Endothelial cell of umbilical vein (primary cell): ENCODE results near the gene ZNF446. TPM values are rescaled to one million over a fixed set of nuclear protein-coding genes. Genes with fewer than 3 reads are reported as not detected.
"Not testable (repeated sequence)": the region's sequence is repeated elsewhere in the genome, so short reads cannot be mapped to it uniquely, and the experiment has no call there.

Source experiments
- BruUV-seq: library from RNA; stranded (reverse); fragments of 400-500 nt; replicated peaks from 2 replicates; lab custom pipeline; 2021; lab: Mats Ljungman, UMichigan
- CTCF ChIA-PET: fragments of 300-600, 350-600 bp; sonication (Branson Sonifier 250); formaldehyde crosslinking; loops from one replicate; lab custom pipeline; 2021; ENCODE audit warnings: antibody characterized with exemption, inconsistent platforms; lab: Charles Lee
- POLR2A ChIA-PET: fragments of 300-600, 350-600 bp; sonication (Branson Sonifier 250); formaldehyde crosslinking; loops from one replicate; lab custom pipeline; 2021; ENCODE audit warnings: antibody characterized with exemption, inconsistent platforms; lab: Charles Lee
- DNase-seq: peaks from one replicate; pipeline ENCODE4 v3.0.0-alpha.2; 2011; ENCODE audit warnings: low read depth, low spot score
- FAIRE-seq: peaks from 2 replicates; lab custom pipeline; 2011; peaks lifted over from hg19 to GRCh38; lab: Jason Lieb, UNC
- H2AFZ ChIP-seq: 2 replicates; pipeline ENCODE4 v1.6.0; 2012; ENCODE audit warnings: low read depth, low read length, control low read depth, inconsistent platforms
- H3K27ac ChIP-seq: 2 replicates; pipeline ENCODE4 v1.5.1; 2011; ENCODE audit warnings: low read depth, mild to moderate bottlenecking, control low read depth, low read length, moderate library complexity; ENCODE audit not compliant: insufficient read depth
- H3K27me3 ChIP-seq, 2 experiments: 2 replicates each; pipeline versions ENCODE4 v1.6.0 to v1.6.1; 2011; ENCODE audit warnings: low read length in 2 of 2, mixed read lengths in 1 of 2; ENCODE audit not compliant: control insufficient read depth in 2 of 2, insufficient read depth in 2 of 2
- H3K36me3 ChIP-seq, 2 experiments: 2 replicates in 1 of 2; 3 replicates in 1 of 2; pipeline ENCODE4 v1.5.1; 2011; ENCODE audit warnings: low read length in 2 of 2, mild to moderate bottlenecking in 1 of 2, moderate library complexity in 1 of 2; ENCODE audit not compliant: control insufficient read depth in 2 of 2, insufficient read depth in 2 of 2; ENCODE audit errors: extremely low read depth in 1 of 2
- H3K4me1 ChIP-seq: 3 replicates; pipeline ENCODE4 v1.5.1; 2011; ENCODE audit warnings: mild to moderate bottlenecking, low read length; ENCODE audit not compliant: control insufficient read depth, insufficient read depth; ENCODE audit errors: extremely low read depth
- H3K4me2 ChIP-seq: 2 replicates; pipeline ENCODE4 v1.6.1; 2011; ENCODE audit warnings: low read length, control low read depth, mixed read lengths; ENCODE audit not compliant: insufficient read depth
- H3K4me3 ChIP-seq, 3 experiments: fragments of 200-600 bp in 1 of 3; sonication (generic), shearing (Covaris generic) in 1 of 3; replicated peaks in 1 of 3; 2 replicates each; pipeline ENCODE4 v1.5.1; 2011 to 2016; ENCODE audit warnings: control low read depth in 3 of 3, low read length in 3 of 3, mild to moderate bottlenecking in 2 of 3, inconsistent platforms in 1 of 3, low read depth in 1 of 3, moderate library complexity in 1 of 3; ENCODE audit not compliant: insufficient read depth in 1 of 3
- H3K79me2 ChIP-seq: 2 replicates; pipeline ENCODE4 v1.6.0; 2012; ENCODE audit warnings: low read length, inconsistent platforms; ENCODE audit not compliant: control insufficient read depth, insufficient read depth
- H3K9ac ChIP-seq: replicated peaks from 2 replicates; pipeline ENCODE3; 2011; ENCODE audit warnings: low read length, control low read depth; ENCODE audit not compliant: insufficient read depth; ENCODE audit errors: extremely low read depth
- H3K9me1 ChIP-seq: replicated peaks from 3 replicates; pipeline ENCODE4 v1.6.0; 2011; ENCODE audit warnings: mild to moderate bottlenecking, low read length; ENCODE audit not compliant: control insufficient read depth, insufficient read depth; ENCODE audit errors: extremely low read depth
- H3K9me3 ChIP-seq: replicated peaks from 2 replicates; pipeline ENCODE4 v1.5.1; 2012; ENCODE audit warnings: low read length, inconsistent platforms; ENCODE audit not compliant: control insufficient read depth, insufficient read depth
- H4K20me1 ChIP-seq: replicated peaks from 2 replicates; pipeline ENCODE3; 2011; ENCODE audit warnings: mild to moderate bottlenecking, low read length; ENCODE audit not compliant: control insufficient read depth, insufficient read depth; ENCODE audit errors: extremely low read depth
- CTCF ChIP-seq, 2 donors: IDR thresholded peaks; 1 replicate in 1 of 2; 2 replicates in 1 of 2; pipeline ENCODE4 v1.5.1; 2011; ENCODE audit warnings: low read length in 2 of 2, mild to moderate bottlenecking in 2 of 2, moderate library complexity in 2 of 2, control low read depth in 1 of 2, inconsistent platforms in 1 of 2, low read depth in 1 of 2; ENCODE audit not compliant: insufficient read depth in 1 of 2; ENCODE audit errors: extremely low read depth in 1 of 2
- EZH2 ChIP-seq: IDR thresholded peaks from 2 replicates; pipeline ENCODE4 v1.6.1; 2012; ENCODE audit warnings: borderline replicate concordance, low read depth, mild to moderate bottlenecking, moderate library complexity, low read length, inconsistent platforms; ENCODE audit not compliant: severe bottlenecking
- MYC ChIP-seq: IDR thresholded peaks from one replicate; pipeline ENCODE4 v1.6.1; 2011; ENCODE audit warnings: mild to moderate bottlenecking, low read depth, low read length
- dilution Hi-C: fragments of 300-500 bp; cut with MboI; formaldehyde crosslinking; loops from one replicate; pipeline ENCODE4 v1.15.0; 2019; ENCODE audit warnings: low sequenced_read_pairs; ENCODE audit not compliant: extremely low pct_ligation_motif_present
- intact Hi-C: fragments of 100-400 bp; cut with micrococcal nuclease; formaldehyde crosslinking; loops from one replicate; pipeline ENCODE4 v1.10.0; 2022
- polyA plus RNA-seq, 4 experiments: library from polyadenylated mRNA; depleted of rRNA in 3 of 4; stranded (reverse) in 3 of 4; unstranded in 1 of 4; fragments of >200 nt; gene quantifications; 2 replicates each; pipeline versions ENCODE4 v1.2.1 to v1.2.3, GENCODE V29; 2011 to 2012; ENCODE audit warnings: missing spikeins in 1 of 4
- total RNA-seq: library from RNA; stranded (reverse); gene quantifications from 2 replicates; pipeline ENCODE4 v1.2.3, GENCODE V29; 2021

The ZNF446 gene
- total and polyA plus RNA-seq, 2 donors (not counting 3 experiments of a cell fraction or from before 2014, with no cell fraction given): 7.0 to 8.3 TPM

- Histone ChIP-seq H3K9me1 (no peaks in the 10 kb centered on the region), H3K4me3 (no peak overlapping the region), H4K20me1 (no peaks in the 10 kb centered on the region), H3K36me3 (no peaks in the 10 kb centered on the region), H2AFZ (no peak overlapping the region), H3K79me2 (no peaks in the 10 kb centered on the region), H3K27ac (no peak overlapping the region), H3K9ac (no peak overlapping the region), H3K4me2 (no peak overlapping the region), H3K4me1 (peaks cover 4% of the 10 kb centered on the region), H3K9me3 (no peaks in the 10 kb centered on the region), H3K27me3 (no peaks in the 10 kb centered on the region)
- DNase-seq (no peak), FAIRE-seq (no peak)
- POLR2A ChIA-PET: no interaction called here
- BruUV-seq: no TSS peak
- CTCF ChIA-PET: interaction anchor here (1.0 to 2.1 kb wide), 2 partner anchors 14 to 20 kb away, joined by 3 to 13 read pairs; no protein-coding TSS in a partner anchor
- intact Hi-C loops (no loop called here), dilution Hi-C loops (no loop called here)
- no peak for TF ChIP-seq CTCF (IDR thresholded peaks at IDR 0.05; ENCODE audit: extremely low read depth in 1 of 2, insufficient read depth in 1 of 2, low read depth in 1 of 2, low read length in 2 of 2)
- TF ChIP-seq MYC: no peak
- TF ChIP-seq EZH2: no peak
Measured at GRCh38 chr19:58500242-58500641, 24.1 kb downstream of the ZNF446 start.

- H3K79me2 ChIP-seq, H2AFZ ChIP-seq, H3K4me2 ChIP-seq, FAIRE-seq, CTCF ChIA-PET, H3K36me3 ChIP-seq, H3K27me3 ChIP-seq, H3K9me3 ChIP-seq, intact Hi-C loops, dilution Hi-C loops, H3K4me1 ChIP-seq, POLR2A ChIA-PET, H3K9me1 ChIP-seq, BruUV-seq, H3K27ac ChIP-seq, H4K20me1 ChIP-seq, DNase-seq, H3K4me3 ChIP-seq, H3K9ac ChIP-seq: not testable (repeated sequence)
Measured at GRCh38 chr19:58507602-58508223, 31.6 kb downstream of the ZNF446 start.
